BE2C (cell line): ENCODE results near the gene EPB41L1.

Source experiments
- DNase-seq: peaks from one replicate; pipeline ENCODE4 v3.0.0-alpha.2; 2020
- H3K27me3 ChIP-seq: fragments of 250-450 bp; sonication (Bioruptor Pico); 2 replicates; pipeline ENCODE4 v1.5.1; 2020; ENCODE audit warnings: mild to moderate bottlenecking
- H3K36me3 ChIP-seq: fragments of 250-450 bp; sonication (Bioruptor Pico); 2 replicates; pipeline ENCODE4 v1.5.1; 2020; ENCODE audit warnings: mild to moderate bottlenecking
- H3K4me1 ChIP-seq: fragments of 250-450 bp; sonication (Bioruptor Pico); 2 replicates; pipeline ENCODE4 v1.5.1; 2020
- H3K4me3 ChIP-seq: 2 replicates; pipeline ENCODE4 v1.5.1; 2011; ENCODE audit warnings: low read depth, low read length
- H3K9me3 ChIP-seq: fragments of 250-450 bp; sonication (Bioruptor Pico); 2 replicates; pipeline ENCODE4 v1.5.1; 2020
- TF ChIP-seq, protein P1 (sequence below): IDR thresholded peaks from 2 replicates; pipeline ENCODE4 v1.5.1; 2012; ENCODE audit warnings: mild to moderate bottlenecking, low read depth, low read length

EPB41L1 gene

DNA sequence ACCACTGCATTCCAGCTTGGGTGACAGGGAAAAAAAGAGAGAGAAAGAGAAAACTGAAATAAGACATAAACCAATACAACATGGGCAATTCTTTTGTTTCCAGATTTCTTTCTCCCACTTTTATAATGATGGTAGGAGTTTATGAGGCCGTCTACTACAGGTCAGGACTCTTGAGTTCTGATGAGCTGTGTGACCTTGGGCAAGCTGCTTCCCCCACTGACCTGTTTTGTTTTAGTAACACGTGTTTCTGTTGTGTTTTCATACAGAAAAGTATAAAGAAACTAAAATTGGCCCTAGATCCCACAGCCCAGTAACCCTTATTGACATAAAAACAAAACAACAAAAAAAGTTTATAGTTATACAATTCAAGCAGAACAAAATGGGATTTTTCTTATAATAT lies 58.8 kb downstream of the EPB41L1 start:
- Histone ChIP-seq H3K27me3 (no peaks in the 10 kb centered on the region), H3K4me3 (no peak overlapping the region), H3K9me3 (no peaks in the 10 kb centered on the region), H3K4me1 (no peaks in the 10 kb centered on the region), H3K36me3 (peaks cover 23% of the 10 kb centered on the region)
- TF ChIP-seq, protein P1, sequence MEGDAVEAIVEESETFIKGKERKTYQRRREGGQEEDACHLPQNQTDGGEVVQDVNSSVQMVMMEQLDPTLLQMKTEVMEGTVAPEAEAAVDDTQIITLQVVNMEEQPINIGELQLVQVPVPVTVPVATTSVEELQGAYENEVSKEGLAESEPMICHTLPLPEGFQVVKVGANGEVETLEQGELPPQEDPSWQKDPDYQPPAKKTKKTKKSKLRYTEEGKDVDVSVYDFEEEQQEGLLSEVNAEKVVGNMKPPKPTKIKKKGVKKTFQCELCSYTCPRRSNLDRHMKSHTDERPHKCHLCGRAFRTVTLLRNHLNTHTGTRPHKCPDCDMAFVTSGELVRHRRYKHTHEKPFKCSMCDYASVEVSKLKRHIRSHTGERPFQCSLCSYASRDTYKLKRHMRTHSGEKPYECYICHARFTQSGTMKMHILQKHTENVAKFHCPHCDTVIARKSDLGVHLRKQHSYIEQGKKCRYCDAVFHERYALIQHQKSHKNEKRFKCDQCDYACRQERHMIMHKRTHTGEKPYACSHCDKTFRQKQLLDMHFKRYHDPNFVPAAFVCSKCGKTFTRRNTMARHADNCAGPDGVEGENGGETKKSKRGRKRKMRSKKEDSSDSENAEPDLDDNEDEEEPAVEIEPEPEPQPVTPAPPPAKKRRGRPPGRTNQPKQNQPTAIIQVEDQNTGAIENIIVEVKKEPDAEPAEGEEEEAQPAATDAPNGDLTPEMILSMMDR = no peak
- no peak for DNase-seq

DNA sequence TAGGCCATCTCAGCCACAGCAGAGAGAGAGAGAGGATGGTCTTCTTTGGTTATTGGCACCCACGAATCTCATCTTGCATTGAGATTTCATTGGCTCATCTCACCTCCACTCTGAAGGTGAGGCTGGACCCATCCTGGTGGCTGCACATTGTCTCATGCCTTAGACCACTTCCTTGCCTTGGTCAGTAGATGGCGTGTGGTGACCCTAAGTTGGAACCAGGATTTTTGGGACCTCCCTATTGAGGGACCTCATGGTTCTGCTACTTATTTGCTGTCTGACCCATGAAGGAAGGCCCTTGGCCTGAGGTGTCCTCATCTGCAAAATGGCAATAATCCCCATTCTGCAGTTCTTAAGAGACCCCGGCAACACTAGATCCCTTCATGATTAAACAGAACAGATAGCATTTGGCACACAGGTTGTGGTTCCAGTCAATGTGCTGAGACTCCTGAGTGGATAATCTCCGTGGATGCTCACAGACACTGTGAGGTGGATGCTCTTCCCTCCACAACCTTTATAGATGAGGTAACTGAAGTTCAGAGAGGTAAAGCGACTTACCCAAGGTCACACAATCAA lies 60.2 kb downstream of the EPB41L1 start:
- TF ChIP-seq, protein P1 = peak; percentile 82
- H3K9me3 ChIP-seq = no peaks in the 10 kb centered on the region

GRCh38 chr20:36215778-36216177 lies 61.2 kb downstream of the EPB41L1 start:
- TF ChIP-seq, protein P1 = no peak
- no peaks in the 10 kb centered on the region for H3K4me1 ChIP-seq
- DNase-seq = no peak

More for the DNA sequence above, 60.2 kb downstream of the EPB41L1 start:
- Histone ChIP-seq H3K27me3 (no peaks in the 10 kb centered on the region), H3K4me3 (no peak overlapping the region), H3K36me3 (peaks cover 13% of the 10 kb centered on the region), H3K4me1 (no peaks in the 10 kb centered on the region)
- no peak for DNase-seq

DNA sequence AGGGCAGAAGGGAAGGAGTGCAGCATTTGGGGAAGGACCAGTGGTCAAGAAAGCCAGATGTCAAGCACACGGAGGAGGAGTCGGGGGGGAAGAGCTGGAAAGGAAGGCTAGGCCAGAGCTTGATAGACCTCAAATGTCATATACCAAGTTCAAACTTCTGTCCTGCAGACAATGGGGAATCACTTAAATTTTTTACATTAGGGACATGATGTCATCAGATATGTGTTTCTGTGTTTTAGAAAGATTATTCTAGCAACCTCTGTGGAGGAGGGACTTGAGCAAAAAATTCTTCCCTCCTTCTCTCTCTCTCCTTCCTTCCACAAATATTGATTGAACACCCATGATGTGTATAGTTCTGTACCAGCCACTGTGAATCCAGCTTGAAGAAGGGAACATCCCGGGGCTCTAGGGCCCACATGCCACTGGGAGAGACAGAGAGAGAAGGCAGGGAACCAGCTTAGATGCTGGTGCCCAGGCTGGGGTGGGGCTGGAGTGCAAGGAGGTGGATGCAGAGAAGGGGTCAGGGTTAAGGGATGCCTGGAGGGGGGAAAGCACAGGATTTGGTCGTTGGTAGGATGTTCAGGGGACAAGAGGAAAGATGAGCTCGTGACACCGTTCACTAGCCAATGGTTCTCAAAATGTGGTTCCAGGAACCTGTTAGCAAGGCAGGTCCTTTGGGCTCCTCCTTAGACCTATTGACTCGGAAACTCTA lies 61.9 kb downstream of the EPB41L1 start:
- no peak for DNase-seq
- Histone ChIP-seq H3K36me3 (peaks cover 11% of the 10 kb centered on the region), H3K4me1 (no peaks in the 10 kb centered on the region), H3K27me3 (no peaks in the 10 kb centered on the region), H3K4me3 (no peak overlapping the region), H3K9me3 (no peaks in the 10 kb centered on the region)
- TF ChIP-seq, protein P1 = no peak

More at GRCh38 chr20:36215778-36216177, 61.2 kb downstream of the EPB41L1 start:
- peaks cover 8% of the 10 kb centered on the region; the same call in 1 of the 2 replicates for H3K36me3 ChIP-seq
- no peaks in the 10 kb centered on the region for H3K27me3 ChIP-seq
- no peaks in the 10 kb centered on the region for H3K9me3 ChIP-seq
- no peak overlapping the region for H3K4me3 ChIP-seq

- no peak for DNase-seq
- Histone ChIP-seq H3K4me3 (no peak overlapping the region), H3K36me3 (peaks cover 11% of the 10 kb centered on the region), H3K27me3 (no peaks in the 10 kb centered on the region), H3K9me3 (no peaks in the 10 kb centered on the region), H3K4me1 (no peaks in the 10 kb centered on the region)
- TF ChIP-seq, protein P1 = peak; percentile 33
Observed at GRCh38 chr20:36217226-36217625, 62.7 kb downstream of the EPB41L1 start.
